SU-DHL-6 (cell line): ENCODE results near the gene UBAP1.
A peak's percentile ranks its signal among the peaks of the same experiment; 100 is the strongest.
"Not testable (repeated sequence)": the region's sequence is repeated elsewhere in the genome, so short reads cannot be mapped to it uniquely, and the experiment has no call there.

ENCODE experiments used
- H2AFZ ChIP-seq: fragments of 200-600 bp; sonication (generic); 2 replicates; pipeline ENCODE4 v1.6.1; 2014; ENCODE audit warnings: low read depth, mild to moderate bottlenecking, moderate library complexity, mixed read lengths, antibody characterized with exemption, low read length; ENCODE audit not compliant: severe bottlenecking
- H3F3A ChIP-seq: fragments of 200-600 bp; shearing (Covaris generic); 2 replicates; pipeline ENCODE4 v1.6.0; 2016; ENCODE audit warnings: antibody characterized with exemption, mild to moderate bottlenecking; ENCODE audit not compliant: insufficient read depth
- H3K27ac ChIP-seq: fragments of 200-600 bp; sonication (generic); 2 replicates; pipeline ENCODE4 v1.5.1; 2016; ENCODE audit warnings: low read depth, mild to moderate bottlenecking, low read length, moderate library complexity, mixed read lengths
- H3K27me3 ChIP-seq: fragments of 200-600 bp; sonication (generic), shearing (Covaris generic); 2 replicates; pipeline ENCODE4 v1.6.0; 2014; ENCODE audit warnings: mild to moderate bottlenecking, low read length
- H3K36me3 ChIP-seq: fragments of 200-600 bp; sonication (generic); 2 replicates; pipeline ENCODE4 v1.6.1; 2014; ENCODE audit warnings: mild to moderate bottlenecking, low read length, mixed read lengths
- H3K4me2 ChIP-seq: fragments of 300-600, 200-600 bp; shearing (Covaris generic), sonication (generic); 2 replicates; pipeline ENCODE4 v1.6.0; 2014; ENCODE audit warnings: low read length, low read depth, mild to moderate bottlenecking; ENCODE audit not compliant: poor library complexity, severe bottlenecking
- H3K4me3 ChIP-seq: fragments of 200-600 bp; sonication (generic); 2 replicates; pipeline ENCODE4 v1.5.1; 2014; ENCODE audit warnings: antibody characterized with exemption, low read length, mild to moderate bottlenecking, mixed read lengths; ENCODE audit not compliant: insufficient read depth, poor library complexity, severe bottlenecking
- H3K79me2 ChIP-seq: fragments of 200-600 bp; sonication (generic); 2 replicates; pipeline ENCODE4 v1.6.1; 2014; ENCODE audit warnings: mild to moderate bottlenecking, low read length, moderate library complexity; ENCODE audit not compliant: insufficient read depth
- H3K9ac ChIP-seq: fragments of 200-600 bp; sonication (generic); 2 replicates; pipeline ENCODE4 v1.7.0; 2014; ENCODE audit warnings: mild to moderate bottlenecking, low read length
- H3K9me2 ChIP-seq: fragments of 200-600 bp; sonication (generic); replicated peaks from 2 replicates; pipeline ENCODE4 v1.6.1; 2014; ENCODE audit warnings: low read length; ENCODE audit not compliant: insufficient read depth
- H3K9me3 ChIP-seq: fragments of 200-600 bp; sonication (generic); 2 replicates; pipeline ENCODE4 v1.6.1; 2014; ENCODE audit warnings: low read length, mixed read lengths; ENCODE audit not compliant: insufficient read depth
- H4K20me1 ChIP-seq: fragments of 200-600 bp; sonication (generic); 2 replicates; pipeline ENCODE4 v1.6.1; 2014; ENCODE audit warnings: low read depth, mild to moderate bottlenecking, antibody characterized with exemption, low read length, moderate library complexity, mixed read lengths
- EZH2phosphoT487 ChIP-seq: fragments of 200-600 bp; sonication (generic), shearing (Covaris generic); conservative IDR thresholded peaks from 2 replicates; pipeline ENCODE4 v1.6.1; 2018; ENCODE audit warnings: mild to moderate bottlenecking, antibody characterized with exemption, low read length, moderate library complexity, mixed read lengths
- TF ChIP-seq, protein P1 (sequence below): fragments of 200-600 bp; sonication (generic); IDR thresholded peaks from one replicate; pipeline ENCODE4 v1.5.1; 2017; ENCODE audit warnings: antibody characterized with exemption, mild to moderate bottlenecking, low read length, moderate library complexity; ENCODE audit not compliant: insufficient read depth, poor library complexity, severe bottlenecking

The UBAP1 gene

DNA sequence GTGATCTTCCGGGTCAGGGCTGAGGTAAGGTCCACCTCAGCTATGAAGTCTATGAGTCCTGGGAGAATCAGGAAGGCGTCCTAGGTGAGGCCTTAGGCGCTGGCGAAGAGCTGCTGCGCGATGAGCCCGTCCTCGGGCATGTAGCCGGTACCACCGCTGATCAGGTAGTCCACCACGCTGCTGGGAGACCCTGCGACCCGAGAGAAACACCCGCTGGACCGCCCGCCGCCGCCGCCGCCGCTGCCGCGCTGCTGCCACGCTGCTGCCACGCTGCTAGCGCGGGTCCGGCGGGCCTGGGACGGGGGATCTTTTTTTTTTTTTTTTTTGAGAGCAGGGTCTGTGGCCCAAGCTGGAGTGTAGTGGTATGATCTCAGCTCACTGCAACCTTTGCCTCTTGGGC is 44.3 kb upstream of the UBAP1 start:
- no peak overlapping the region for H3K27ac ChIP-seq
- no peak overlapping the region for H2AFZ ChIP-seq
- no peak for TF ChIP-seq EZH2phosphoT487
- TF ChIP-seq, protein P1, sequence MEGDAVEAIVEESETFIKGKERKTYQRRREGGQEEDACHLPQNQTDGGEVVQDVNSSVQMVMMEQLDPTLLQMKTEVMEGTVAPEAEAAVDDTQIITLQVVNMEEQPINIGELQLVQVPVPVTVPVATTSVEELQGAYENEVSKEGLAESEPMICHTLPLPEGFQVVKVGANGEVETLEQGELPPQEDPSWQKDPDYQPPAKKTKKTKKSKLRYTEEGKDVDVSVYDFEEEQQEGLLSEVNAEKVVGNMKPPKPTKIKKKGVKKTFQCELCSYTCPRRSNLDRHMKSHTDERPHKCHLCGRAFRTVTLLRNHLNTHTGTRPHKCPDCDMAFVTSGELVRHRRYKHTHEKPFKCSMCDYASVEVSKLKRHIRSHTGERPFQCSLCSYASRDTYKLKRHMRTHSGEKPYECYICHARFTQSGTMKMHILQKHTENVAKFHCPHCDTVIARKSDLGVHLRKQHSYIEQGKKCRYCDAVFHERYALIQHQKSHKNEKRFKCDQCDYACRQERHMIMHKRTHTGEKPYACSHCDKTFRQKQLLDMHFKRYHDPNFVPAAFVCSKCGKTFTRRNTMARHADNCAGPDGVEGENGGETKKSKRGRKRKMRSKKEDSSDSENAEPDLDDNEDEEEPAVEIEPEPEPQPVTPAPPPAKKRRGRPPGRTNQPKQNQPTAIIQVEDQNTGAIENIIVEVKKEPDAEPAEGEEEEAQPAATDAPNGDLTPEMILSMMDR, result no peak
- no peaks in the 10 kb centered on the region for H3K79me2 ChIP-seq
- H3K9me2 ChIP-seq, result no peaks in the 10 kb centered on the region
- no peak overlapping the region for H3K4me3 ChIP-seq
- no peak overlapping the region for H3K9ac ChIP-seq
- no peaks in the 10 kb centered on the region for H3F3A ChIP-seq
- H3K9me3 ChIP-seq, result no peaks in the 10 kb centered on the region
- H3K27me3 ChIP-seq, result no peaks in the 10 kb centered on the region
- H3K36me3 ChIP-seq, result no peaks in the 10 kb centered on the region
- H4K20me1 ChIP-seq, result no peaks in the 10 kb centered on the region
- no peak overlapping the region for H3K4me2 ChIP-seq

DNA sequence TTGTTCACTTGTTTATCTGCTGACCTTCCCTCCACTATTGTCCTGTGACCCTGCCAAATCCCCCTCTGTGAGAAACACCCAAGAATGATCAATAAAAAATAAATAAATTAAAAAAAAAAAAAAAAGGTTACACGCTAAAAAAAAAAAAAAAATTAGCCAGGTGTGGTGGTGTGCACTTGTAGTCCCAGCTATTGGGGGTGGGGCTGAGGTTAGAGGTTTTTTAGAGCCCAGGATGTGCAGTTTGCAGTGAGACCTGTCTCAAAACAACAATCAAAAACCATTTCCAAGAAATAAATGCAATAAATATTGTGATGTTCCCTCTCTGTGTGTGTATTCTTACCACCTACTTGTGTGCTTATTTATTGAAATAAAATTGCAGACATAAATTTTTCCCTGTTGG is 40.2 kb upstream of the UBAP1 start:
- not testable (repeated sequence) for H3K36me3 ChIP-seq, H3F3A ChIP-seq, H3K9me2 ChIP-seq, H4K20me1 ChIP-seq, H3K27ac ChIP-seq, H3K9ac ChIP-seq, H3K4me2 ChIP-seq, H2AFZ ChIP-seq, H3K9me3 ChIP-seq, H3K4me3 ChIP-seq, H3K79me2 ChIP-seq, H3K27me3 ChIP-seq

DNA sequence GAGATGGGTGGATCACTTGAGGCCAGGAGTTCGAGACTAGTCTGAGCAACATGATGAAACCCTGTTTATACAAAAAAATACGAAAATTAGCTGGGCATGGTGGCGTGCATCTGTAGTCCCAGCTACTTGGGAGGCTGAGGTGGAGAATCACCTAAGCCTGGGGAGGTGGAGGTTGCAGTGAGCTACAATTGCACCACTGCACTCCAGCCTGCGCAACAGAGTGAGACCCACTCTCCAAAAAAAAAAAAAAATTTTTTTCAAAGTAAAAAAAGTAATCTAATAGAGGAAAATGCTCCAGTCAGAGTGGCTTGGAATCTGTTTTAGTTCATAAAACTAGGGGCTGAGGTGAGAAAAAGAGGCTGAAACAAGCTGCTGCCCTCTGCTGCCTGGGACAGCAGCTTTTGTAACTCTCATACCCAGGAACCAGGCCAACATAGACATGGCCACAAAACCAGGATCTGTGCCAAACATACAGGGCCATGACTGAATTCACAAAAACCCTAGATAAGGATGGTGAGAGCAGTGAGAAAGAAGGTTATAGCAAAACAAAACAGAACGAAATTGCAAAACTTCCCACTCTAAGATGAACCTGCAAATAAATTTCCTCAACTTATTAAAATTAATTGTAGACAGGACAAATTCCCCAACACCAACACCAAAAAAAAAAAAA is 39.2 kb upstream of the UBAP1 start:
- no peaks in the 10 kb centered on the region for H3F3A ChIP-seq
- no peaks in the 10 kb centered on the region for H4K20me1 ChIP-seq
- H3K27me3 ChIP-seq, result no peaks in the 10 kb centered on the region
- TF ChIP-seq, protein P1, result peak; percentile 43
- no peak for TF ChIP-seq EZH2phosphoT487
- no peak overlapping the region for H3K4me3 ChIP-seq
- no peaks in the 10 kb centered on the region for H3K36me3 ChIP-seq
- no peaks in the 10 kb centered on the region for H3K9me2 ChIP-seq
- no peaks in the 10 kb centered on the region for H3K9me3 ChIP-seq
- no peak overlapping the region for H3K9ac ChIP-seq
- no peak overlapping the region for H3K27ac ChIP-seq
- no peaks in the 10 kb centered on the region for H3K79me2 ChIP-seq
- no peak overlapping the region for H3K4me2 ChIP-seq
- no peak overlapping the region for H2AFZ ChIP-seq

DNA sequence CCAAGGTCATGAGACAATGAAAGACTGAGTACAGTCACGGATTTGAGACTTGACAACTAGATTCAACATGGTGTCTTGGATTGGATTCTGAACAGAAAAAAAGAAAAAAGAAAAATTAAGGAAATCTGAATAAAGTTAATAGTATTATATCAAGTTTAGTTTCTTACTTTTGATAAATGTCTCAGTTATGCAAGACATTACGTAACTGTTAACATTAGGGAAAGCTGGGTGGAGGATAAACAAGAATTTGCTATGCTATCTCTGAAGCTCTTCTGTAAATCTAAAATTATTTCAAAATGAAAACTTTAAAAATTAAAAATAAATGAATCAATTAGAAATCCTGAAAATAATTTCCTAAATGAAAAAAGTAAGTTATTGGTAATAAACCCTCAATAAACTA is 38.0 kb upstream of the UBAP1 start:
- H3K79me2 ChIP-seq, result no peaks in the 10 kb centered on the region
- H2AFZ ChIP-seq, result no peak overlapping the region
- no peak overlapping the region for H3K9ac ChIP-seq
- H4K20me1 ChIP-seq, result no peaks in the 10 kb centered on the region
- no peaks in the 10 kb centered on the region for H3F3A ChIP-seq
- H3K4me2 ChIP-seq, result no peak overlapping the region
- H3K27ac ChIP-seq, result no peak overlapping the region
- no peaks in the 10 kb centered on the region for H3K27me3 ChIP-seq
- no peaks in the 10 kb centered on the region for H3K36me3 ChIP-seq
- H3K9me2 ChIP-seq, result no peaks in the 10 kb centered on the region
- H3K9me3 ChIP-seq, result no peaks in the 10 kb centered on the region
- TF ChIP-seq, protein P1, result no peak
- no peak for TF ChIP-seq EZH2phosphoT487
- no peak overlapping the region for H3K4me3 ChIP-seq
